Activated CD4-positive, alpha-beta T cell treated with anti-CD3 and anti-CD28 coated beads, Interleukin-2, amount 10 ng/mL, durations not matched to agents 24 days and 14 days (primary cell): Measurements from ENCODE around the gene CNTFR. TPM values are rescaled to one million over a fixed set of nuclear protein-coding genes. Genes with fewer than 3 reads are reported as not detected.

Experiments used
- DNase-seq: peaks from one replicate; pipeline ENCODE4 v3.0.0; 2022
- H3K27ac Mint-ChIP-seq: one replicate; pipeline ENCODE4 v1.8.0; 2022; ENCODE audit warnings: mild to moderate bottlenecking, mixed read lengths
- H3K27me3 Mint-ChIP-seq: one replicate; pipeline ENCODE4 v1.8.0; 2022; ENCODE audit warnings: mixed read lengths
- H3K36me3 Mint-ChIP-seq: one replicate; pipeline ENCODE4 v1.8.0; 2022; ENCODE audit warnings: low read depth, mild to moderate bottlenecking, mixed read lengths
- H3K4me1 Mint-ChIP-seq: one replicate; pipeline ENCODE4 v1.8.0; 2021; ENCODE audit warnings: mixed read lengths
- H3K4me3 Mint-ChIP-seq: one replicate; pipeline ENCODE4 v1.8.0; 2022; ENCODE audit warnings: mild to moderate bottlenecking, moderate library complexity, mixed read lengths
- H3K9me3 Mint-ChIP-seq: one replicate; pipeline ENCODE4 v1.8.0; 2021; ENCODE audit warnings: mixed read lengths
- intact Hi-C: fragments of 100-400 bp; cut with micrococcal nuclease; formaldehyde crosslinking; loops from one replicate; pipeline ENCODE4 v1.15.1; 2023
- total RNA-seq: library from RNA; stranded (reverse); gene quantifications from 2 replicates; pipeline ENCODE4 v1.2.3, GENCODE V29; 2022

CNTFR gene
- total RNA-seq, 1 donor from 2014 or later, result not detected

- intact Hi-C loops, result no loop called here
- DNase-seq, result no peak
- Mint-ChIP-seq H3K4me1 (peaks cover 3% of the 10 kb centered on the region), H3K27me3 (peaks cover 14% of the 10 kb centered on the region), H3K27ac (no peak overlapping the region), H3K9me3 (no peaks in the 10 kb centered on the region), H3K4me3 (no peak overlapping the region), H3K36me3 (no peaks in the 10 kb centered on the region)
These were observed 24.9 kb downstream of the CNTFR start for GRCh38 chr9:34564617-34565016.

- Mint-ChIP-seq H3K27ac (no peak overlapping the region), H3K27me3 (peaks cover 14% of the 10 kb centered on the region), H3K4me3 (no peak overlapping the region), H3K4me1 (peaks cover 3% of the 10 kb centered on the region), H3K9me3 (no peaks in the 10 kb centered on the region), H3K36me3 (no peaks in the 10 kb centered on the region)
- DNase-seq, result no peak
- intact Hi-C loops, result no loop called here
These were observed 26.3 kb downstream of the CNTFR start for GRCh38 chr9:34563262-34563661.

- H3K9me3 Mint-ChIP-seq, result no peaks in the 10 kb centered on the region
- peaks cover 3% of the 10 kb centered on the region for H3K4me1 Mint-ChIP-seq
- no peaks in the 10 kb centered on the region for H3K36me3 Mint-ChIP-seq
- intact Hi-C loops, result no loop called here
- DNase-seq, result peak; percentile 67
- H3K27ac Mint-ChIP-seq, result no peak overlapping the region
- no peak overlapping the region for H3K4me3 Mint-ChIP-seq
- H3K27me3 Mint-ChIP-seq, result peaks cover 17% of the 10 kb centered on the region
These were observed 27.3 kb downstream of the CNTFR start for GRCh38 chr9:34562135-34562745.

- Mint-ChIP-seq H3K4me3 (no peak overlapping the region), H3K27me3 (peaks cover 17% of the 10 kb centered on the region), H3K4me1 (peaks cover 3% of the 10 kb centered on the region), H3K36me3 (no peaks in the 10 kb centered on the region), H3K9me3 (no peaks in the 10 kb centered on the region), H3K27ac (no peak overlapping the region)
- DNase-seq, result no peak
- intact Hi-C loops, result no loop called here
These were observed 28.8 kb downstream of the CNTFR start for GRCh38 chr9:34560599-34561214.

- Mint-ChIP-seq H3K9me3 (no peaks in the 10 kb centered on the region), H3K36me3 (no peaks in the 10 kb centered on the region), H3K27ac (no peak overlapping the region), H3K4me3 (no peak overlapping the region), H3K4me1 (peaks cover 3% of the 10 kb centered on the region), H3K27me3 (peaks cover 17% of the 10 kb centered on the region)
- DNase-seq, result no peak
- intact Hi-C loops, result no loop called here
These were observed 29.7 kb downstream of the CNTFR start for GRCh38 chr9:34559624-34560455.

- DNase-seq, result no peak
These were observed 30.5 kb downstream of the CNTFR start for GRCh38 chr9:34558919-34559623.

GRCh38 chr9:34558364-34558763 lies 31.2 kb downstream of the CNTFR start:
- intact Hi-C loops, result no loop called here
- Mint-ChIP-seq H3K27ac (no peak overlapping the region), H3K36me3 (no peaks in the 10 kb centered on the region), H3K4me3 (no peak overlapping the region), H3K4me1 (peaks cover 3% of the 10 kb centered on the region), H3K27me3 (peaks cover 17% of the 10 kb centered on the region), H3K9me3 (no peaks in the 10 kb centered on the region)
- DNase-seq, result no peak

More at GRCh38 chr9:34558919-34559623, 30.5 kb downstream of the CNTFR start:
- Mint-ChIP-seq H3K27ac (no peak overlapping the region), H3K4me1 (peaks cover 3% of the 10 kb centered on the region), H3K4me3 (no peak overlapping the region), H3K36me3 (no peaks in the 10 kb centered on the region), H3K27me3 (peaks cover 17% of the 10 kb centered on the region), H3K9me3 (no peaks in the 10 kb centered on the region)
- intact Hi-C loops, result no loop called here

- H3K9me3 Mint-ChIP-seq, result no peaks in the 10 kb centered on the region
These were observed 31.9 kb downstream of the CNTFR start for GRCh38 chr9:34557426-34558321.

GRCh38 chr9:34556949-34557348 lies 32.6 kb downstream of the CNTFR start:
- Mint-ChIP-seq H3K36me3 (no peaks in the 10 kb centered on the region), H3K27ac (no peak overlapping the region), H3K9me3 (no peaks in the 10 kb centered on the region), H3K4me3 (no peak overlapping the region), H3K27me3 (peaks cover 14% of the 10 kb centered on the region), H3K4me1 (peaks cover 3% of the 10 kb centered on the region)
- intact Hi-C loops, result no loop called here
- DNase-seq, result no peak

More at GRCh38 chr9:34557426-34558321, 31.9 kb downstream of the CNTFR start:
- Mint-ChIP-seq H3K27me3 (peaks cover 14% of the 10 kb centered on the region), H3K4me1 (peaks cover 3% of the 10 kb centered on the region), H3K4me3 (no peak overlapping the region), H3K27ac (no peak overlapping the region), H3K36me3 (no peaks in the 10 kb centered on the region)
- DNase-seq, result no peak
- intact Hi-C loops, result no loop called here

GRCh38 chr9:34555936-34556525 lies 33.5 kb downstream of the CNTFR start:
- Mint-ChIP-seq H3K9me3 (no peaks in the 10 kb centered on the region), H3K4me1 (peaks cover 3% of the 10 kb centered on the region), H3K4me3 (no peak overlapping the region), H3K27ac (no peak overlapping the region), H3K27me3 (peaks cover 13% of the 10 kb centered on the region), H3K36me3 (no peaks in the 10 kb centered on the region)
- DNase-seq, result no peak
- intact Hi-C loops, result no loop called here

- Mint-ChIP-seq H3K36me3 (no peaks in the 10 kb centered on the region), H3K4me3 (no peak overlapping the region), H3K9me3 (no peaks in the 10 kb centered on the region), H3K27ac (no peak overlapping the region), H3K27me3 (peaks cover 12% of the 10 kb centered on the region), H3K4me1 (peaks cover 3% of the 10 kb centered on the region)
- intact Hi-C loops, result no loop called here
- no peak for DNase-seq
These were observed 34.0 kb downstream of the CNTFR start for GRCh38 chr9:34555500-34555899.

- Mint-ChIP-seq H3K27me3 (peaks cover 8% of the 10 kb centered on the region), H3K9me3 (no peaks in the 10 kb centered on the region), H3K36me3 (no peaks in the 10 kb centered on the region), H3K4me3 (no peak overlapping the region), H3K27ac (no peak overlapping the region), H3K4me1 (no peaks in the 10 kb centered on the region)
- intact Hi-C loops, result no loop called here
- no peak for DNase-seq
These were observed 34.5 kb downstream of the CNTFR start for GRCh38 chr9:34555002-34555348.
